GM19467 (cell line): ENCODE measurements around the gene IFTAP.

Source experiments
- ATAC-seq: cut with Tn5 transposase; IDR thresholded peaks from one replicate; pipeline ENCODE4 v1.9.1; 2021; ENCODE audit warnings: mild to moderate bottlenecking, moderate library complexity; ENCODE audit not compliant: unreplicated experiment

IFTAP gene

DNA sequence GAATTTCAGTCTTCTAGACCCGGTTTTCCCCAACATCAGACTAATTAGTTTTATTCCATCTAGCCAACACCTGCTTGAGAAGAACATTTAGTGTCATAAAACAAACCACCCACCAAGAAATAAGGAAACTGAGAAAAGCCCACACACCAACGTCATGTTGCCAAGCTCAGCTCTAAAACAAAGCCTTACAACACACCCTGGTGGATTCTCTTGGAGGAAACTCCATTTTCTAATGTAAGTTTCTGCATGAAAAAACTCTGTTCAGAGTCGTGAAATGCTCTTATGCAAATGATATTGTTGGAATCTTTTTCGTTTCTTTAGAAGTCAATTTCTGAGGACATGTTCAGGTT is 108.7 kb downstream of the IFTAP start:
- no peak for ATAC-seq
